GM12875 (cell line): ENCODE data around the gene DNMT3A.

ENCODE experiments used
- H3K4me3 ChIP-seq: one replicate; pipeline ENCODE4 v1.5.1; 2011; ENCODE audit warnings: low read depth, low read length, control low read depth
- TF ChIP-seq, protein P1 (sequence below): IDR thresholded peaks from 2 replicates; pipeline ENCODE4 v1.5.1; 2011; ENCODE audit warnings: low read depth, mild to moderate bottlenecking, control low read depth, inconsistent platforms, low read length, moderate library complexity, borderline replicate concordance; ENCODE audit not compliant: insufficient read depth

DNMT3A gene

DNA sequence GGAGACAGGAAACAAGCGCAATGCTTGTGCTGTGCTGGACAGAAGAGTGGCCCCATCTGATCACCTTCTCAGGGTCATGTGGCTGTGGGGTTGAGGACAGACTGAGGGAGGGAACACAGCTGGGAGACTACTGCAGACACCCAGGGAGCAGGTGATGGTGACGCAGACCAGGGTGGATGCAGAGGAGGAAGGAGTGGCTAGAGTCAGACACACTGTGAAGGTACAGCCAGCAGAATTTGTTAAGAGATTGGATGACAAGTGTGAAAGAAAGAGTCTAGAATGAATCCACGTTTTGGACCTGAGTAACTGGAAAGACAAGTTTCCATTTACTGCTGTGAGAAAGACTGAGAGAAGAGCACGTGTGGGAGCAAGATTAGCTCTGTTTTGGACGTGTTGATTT, 157.5 kb downstream of the DNMT3A start:
- H3K4me3 ChIP-seq, result no peak overlapping the region
- TF ChIP-seq, protein P1, sequence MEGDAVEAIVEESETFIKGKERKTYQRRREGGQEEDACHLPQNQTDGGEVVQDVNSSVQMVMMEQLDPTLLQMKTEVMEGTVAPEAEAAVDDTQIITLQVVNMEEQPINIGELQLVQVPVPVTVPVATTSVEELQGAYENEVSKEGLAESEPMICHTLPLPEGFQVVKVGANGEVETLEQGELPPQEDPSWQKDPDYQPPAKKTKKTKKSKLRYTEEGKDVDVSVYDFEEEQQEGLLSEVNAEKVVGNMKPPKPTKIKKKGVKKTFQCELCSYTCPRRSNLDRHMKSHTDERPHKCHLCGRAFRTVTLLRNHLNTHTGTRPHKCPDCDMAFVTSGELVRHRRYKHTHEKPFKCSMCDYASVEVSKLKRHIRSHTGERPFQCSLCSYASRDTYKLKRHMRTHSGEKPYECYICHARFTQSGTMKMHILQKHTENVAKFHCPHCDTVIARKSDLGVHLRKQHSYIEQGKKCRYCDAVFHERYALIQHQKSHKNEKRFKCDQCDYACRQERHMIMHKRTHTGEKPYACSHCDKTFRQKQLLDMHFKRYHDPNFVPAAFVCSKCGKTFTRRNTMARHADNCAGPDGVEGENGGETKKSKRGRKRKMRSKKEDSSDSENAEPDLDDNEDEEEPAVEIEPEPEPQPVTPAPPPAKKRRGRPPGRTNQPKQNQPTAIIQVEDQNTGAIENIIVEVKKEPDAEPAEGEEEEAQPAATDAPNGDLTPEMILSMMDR, result no peak

DNA sequence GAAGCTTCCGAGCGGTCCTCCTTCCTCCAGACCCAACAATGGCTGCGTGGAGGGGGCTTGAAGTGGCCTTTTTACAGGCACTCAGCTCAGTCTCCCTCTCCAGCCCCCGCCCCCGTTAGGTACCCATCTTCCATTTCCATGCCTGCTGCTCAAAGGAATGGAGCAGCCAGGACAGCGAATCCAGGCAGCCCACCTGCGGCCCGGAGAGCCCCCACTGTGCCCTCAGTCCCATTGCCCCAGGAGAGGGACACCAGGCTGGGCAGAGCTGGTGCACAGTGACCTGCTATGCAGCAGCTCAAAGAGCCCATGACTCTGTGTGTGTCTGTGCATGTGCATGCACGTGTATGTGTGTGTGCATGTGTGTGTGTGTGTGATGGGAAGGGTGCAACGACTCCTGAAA, 162.7 kb downstream of the DNMT3A start:
- H3K4me3 ChIP-seq, result no peak overlapping the region
- TF ChIP-seq, protein P1, result no peak
